Motor neuron (in vitro differentiated cells): ENCODE measurements around the gene TRAF7. TPM values are rescaled to one million over a fixed set of nuclear protein-coding genes. Genes with fewer than 3 reads are reported as not detected.
"Not testable (repeated sequence)": the region's sequence is repeated elsewhere in the genome, so short reads cannot be mapped to it uniquely, and the experiment has no call there.

ENCODE experiments used
- ATAC-seq, 8 experiments: fragments of 200-7000 bp; cut with Tn5 transposase; replicated peaks in 6 of 8; 2 replicates each; pipeline ENCODE4 v1.8.0; 2021; ENCODE audit warnings: mild to moderate bottlenecking in 8 of 8, moderate library complexity in 8 of 8
- H3K27ac ChIP-seq, 2 donors: fragments of 250-450 bp; sonication (Bioruptor Pico); 2 replicates each; pipeline ENCODE4 v1.9.0; 2021; ENCODE audit warnings: antibody characterized with exemption in 2 of 2, mild to moderate bottlenecking in 2 of 2, moderate library complexity in 1 of 2
- H3K4me1 ChIP-seq, 2 donors: fragments of 250-450 bp; sonication (Bioruptor Pico); replicated peaks in 1 of 2; 2 replicates each; pipeline ENCODE4 v1.6.1; 2021; ENCODE audit warnings: antibody characterized with exemption in 2 of 2, mild to moderate bottlenecking in 2 of 2, moderate library complexity in 1 of 2
- H3K4me3 ChIP-seq, 5 donors: fragments of 250-450 bp; sonication (Bioruptor Pico); 2 replicates each; pipeline ENCODE4 v1.9.0; 2021; ENCODE audit warnings: antibody characterized with exemption in 5 of 5, mild to moderate bottlenecking in 5 of 5, moderate library complexity in 4 of 5
- WGBS, 10 experiments: fragments of 450-650 bp; shearing (Covaris generic); methylation state at CpG; one replicate each; pipeline ENCODE4 v1.0.0; 2022; 5-methylcytosine and 5-hydroxymethylcytosine counted together
- in situ Hi-C, 9 experiments: fragments of 400-800 bp; cut with MboI; loops; one replicate each; pipeline ENCODE4 v1.15.0; 2021; ENCODE audit warnings: low sequenced_read_pairs in 9 of 9, low pct_unique_long_range_greater_than_20kb in 2 of 9; ENCODE audit not compliant: unreplicated experiment in 9 of 9
- total RNA-seq, 8 experiments: library from RNA; unstranded; fragments of 300-600 nt; gene quantifications; 2 replicates each; pipeline versions ENCODE4 v1.2.3 to v1.2.4, GENCODE V29; 2022

TRAF7 gene
- total RNA-seq, 8 experiments from 2014 or later: 20.7 to 82.2 (median 33.3) TPM

- H3K4me1 ChIP-seq, H3K27ac ChIP-seq, ATAC-seq, H3K4me3 ChIP-seq, in situ Hi-C loops: not testable (repeated sequence)
- WGBS, 10 experiments: no CpG with 5 or more reads among the region's 26 CpGs
These were observed 41.4 kb upstream of the TRAF7 start for GRCh38 chr16:2114225-2114624.

- WGBS, 10 experiments: 92% methylated on average over 5 of the region's 34 CpGs; no CpG with 5 or more reads in 9 of the 10 experiments
- in situ Hi-C loops, ATAC-seq, H3K4me1 ChIP-seq, H3K4me3 ChIP-seq, H3K27ac ChIP-seq: not testable (repeated sequence)
These were observed 40.5 kb upstream of the TRAF7 start for GRCh38 chr16:2114885-2115590.

- Histone ChIP-seq H3K27ac (no peak overlapping the region), H3K4me3 (no peak overlapping the region), H3K4me1 (no peaks in the 10 kb centered on the region)
- ATAC-seq: no peak
- no CpG with 5 or more reads among the region's 13 CpGs for whole genome bisulfite sequencing, 10 experiments
- in situ Hi-C loops: no loop called here
These were observed 40.0 kb upstream of the TRAF7 start for GRCh38 chr16:2115591-2115973.

- ATAC-seq, H3K4me1 ChIP-seq, H3K4me3 ChIP-seq, in situ Hi-C loops, H3K27ac ChIP-seq: not testable (repeated sequence)
- no CpG with 5 or more reads among the region's 24 CpGs for WGBS, 10 experiments
These were observed 39.2 kb upstream of the TRAF7 start for GRCh38 chr16:2116428-2116827.

- in situ Hi-C loops, H3K4me3 ChIP-seq, ATAC-seq, H3K4me1 ChIP-seq, H3K27ac ChIP-seq: not testable (repeated sequence)
- no CpG with 5 or more reads among the region's 25 CpGs for WGBS, 10 experiments
These were observed 38.2 kb upstream of the TRAF7 start for GRCh38 chr16:2117341-2117740.

GRCh38 chr16:2117960-2118722, 37.4 kb upstream of the TRAF7 start:
- H3K4me3 ChIP-seq, ATAC-seq, in situ Hi-C loops, H3K27ac ChIP-seq, H3K4me1 ChIP-seq: not testable (repeated sequence)
- no CpG with 5 or more reads among the region's 35 CpGs for WGBS, 10 experiments

GRCh38 chr16:2121325-2121724, 34.3 kb upstream of the TRAF7 start:
- peak in 2 of 8 experiments; percentile 33 to 40 for ATAC-seq
- 10 to 80% (median 37%) methylated on average over 1 to 6 of the region's 9 CpGs; no CpG with 5 or more reads in 3 of the 10 experiments for WGBS, 10 experiments
- H3K27ac ChIP-seq, H3K4me3 ChIP-seq, in situ Hi-C loops: not testable (repeated sequence)
- H3K4me1 ChIP-seq: peaks cover 26 to 34% of the 10 kb centered on the region in 2 donors

- Histone ChIP-seq H3K27ac (no peak overlapping the region), H3K4me3 (no peak overlapping the region), H3K4me1 (peaks cover 28 to 39% of the 10 kb centered on the region in 2 donors)
- peak in 2 of 8 experiments; percentile 3 to 4 for ATAC-seq
- in situ Hi-C loops: no loop called here
- no CpG with 5 or more reads among the region's 19 CpGs for WGBS, 10 experiments
These were observed 33.7 kb upstream of the TRAF7 start for GRCh38 chr16:2121853-2122252.

- no peak for ATAC-seq
- 44% methylated on average over 4 of the region's 17 CpGs; no CpG with 5 or more reads in 9 of the 10 experiments for WGBS, 10 experiments
- Histone ChIP-seq H3K4me1 (peaks cover 33 to 44% of the 10 kb centered on the region in 2 donors), H3K4me3 (no peak overlapping the region), H3K27ac (no peak overlapping the region)
- in situ Hi-C loops: no loop called here
These were observed 33.2 kb upstream of the TRAF7 start for GRCh38 chr16:2122429-2122828.

GRCh38 chr16:2122934-2123683, 32.5 kb upstream of the TRAF7 start:
- in situ Hi-C loops, H3K4me3 ChIP-seq, H3K27ac ChIP-seq, ATAC-seq: not testable (repeated sequence)
- H3K4me1 ChIP-seq: peaks cover 35 to 44% of the 10 kb centered on the region in 2 donors
- no CpG with 5 or more reads among the region's 26 CpGs for WGBS, 10 experiments

GRCh38 chr16:2123706-2124376, 31.7 kb upstream of the TRAF7 start:
- Histone ChIP-seq H3K4me1 (peaks cover 41 to 51% of the 10 kb centered on the region in 2 donors), H3K4me3 (peak overlapping the region in 2 of 5 donors; percentile 16 to 25), H3K27ac (peak overlapping the region; percentile 82 to 91)
- WGBS, 10 experiments: no CpG with 5 or more reads among the region's 27 CpGs
- in situ Hi-C loops: not testable (repeated sequence)
- peak in 1 of 8 experiments; percentile 7 for ATAC-seq

- in situ Hi-C loops: not testable (repeated sequence)
- ATAC-seq: peak in 3 of 8 experiments; percentile 2 to 9 (median 3)
- 30% methylated on average over 2 of the region's 11 CpGs; no CpG with 5 or more reads in 9 of the 10 experiments for WGBS, 10 experiments
- Histone ChIP-seq H3K4me3 (peak overlapping the region in 3 of 5 donors; percentile 16 to 25 (median 19)), H3K27ac (peak overlapping the region; percentile 82 to 91), H3K4me1 (peaks cover 43 to 52% of the 10 kb centered on the region in 2 donors)
These were observed 31.2 kb upstream of the TRAF7 start for GRCh38 chr16:2124377-2124693.
